Endodermal cell (in vitro differentiated cells): Measurements from ENCODE around the gene CPZ. TPM values are rescaled to one million over a fixed set of nuclear protein-coding genes. Genes with fewer than 3 reads are reported as not detected.

Source experiments
- DNase-seq: peaks from one replicate; pipeline ENCODE4 v3.0.0-alpha.2; 2017
- H3K27ac ChIP-seq: 2 replicates; pipeline ENCODE4 v1.5.1; 2013; ENCODE audit warnings: mild to moderate bottlenecking, low read depth, low read length, moderate library complexity
- H3K27me3 ChIP-seq: 2 replicates; pipeline ENCODE4 v1.6.1; 2013; ENCODE audit warnings: mild to moderate bottlenecking, low read length, moderate library complexity; ENCODE audit not compliant: insufficient read depth, control insufficient read depth, poor library complexity, severe bottlenecking
- H3K36me3 ChIP-seq: 2 replicates; pipeline ENCODE4 v1.7.0; 2013; ENCODE audit warnings: mild to moderate bottlenecking, low read length, moderate library complexity; ENCODE audit not compliant: control insufficient read depth, insufficient read depth
- H3K4me1 ChIP-seq: one replicate; pipeline ENCODE4 v1.7.0; 2013; ENCODE audit warnings: low read length; ENCODE audit not compliant: control insufficient read depth, insufficient read depth
- H3K4me3 ChIP-seq: 2 replicates; pipeline ENCODE4 v1.5.1; 2013; ENCODE audit warnings: mild to moderate bottlenecking, low read length, moderate library complexity
- H3K9ac ChIP-seq: 2 replicates; pipeline ENCODE4 v1.6.1; 2013; ENCODE audit warnings: mild to moderate bottlenecking, low read length, moderate library complexity; ENCODE audit not compliant: poor library complexity, severe bottlenecking; ENCODE audit errors: extremely low read depth
- H3K9me3 ChIP-seq: 2 replicates; pipeline ENCODE4 v1.6.1; 2013; ENCODE audit warnings: mild to moderate bottlenecking, low read length, moderate library complexity; ENCODE audit not compliant: control insufficient read depth
- H3K27ac Mint-ChIP-seq: 2 replicates; pipeline ENCODE4 v1.8.0; 2020; ENCODE audit warnings: mixed read lengths
- H3K27me3 Mint-ChIP-seq: 2 replicates; pipeline ENCODE4 v1.8.0; 2021; ENCODE audit warnings: mild to moderate bottlenecking, mixed read lengths; ENCODE audit not compliant: insufficient read depth
- H3K36me3 Mint-ChIP-seq: 2 replicates; pipeline ENCODE4 v1.8.0; 2020; ENCODE audit warnings: low read depth, mixed read lengths
- H3K4me1 Mint-ChIP-seq: 2 replicates; pipeline ENCODE4 v1.8.0; 2020; ENCODE audit warnings: mixed read lengths
- H3K4me3 Mint-ChIP-seq: 2 replicates; pipeline ENCODE4 v1.8.0; 2020; ENCODE audit warnings: mild to moderate bottlenecking, moderate library complexity, mixed read lengths
- H3K9me3 Mint-ChIP-seq: 2 replicates; pipeline ENCODE4 v1.8.0; 2020; ENCODE audit warnings: mild to moderate bottlenecking, mixed read lengths
- CTCF ChIP-seq: fragments of 200-600 bp; sonication (generic); conservative IDR thresholded peaks from 2 replicates; pipeline ENCODE4 v1.5.0; 2021; ENCODE audit warnings: antibody characterized with exemption, mild to moderate bottlenecking
- WGBS, 2 experiments: methylation state at CpG; one replicate each; pipeline versions ENCODE4 v1.1.5 to v1.1.7; 2013; ENCODE audit warnings: missing lambda C conversion rate in 2 of 2, mixed read lengths in 1 of 2; ENCODE audit not compliant: insufficient coverage in 1 of 2, insufficient read length in 1 of 2; 5-methylcytosine and 5-hydroxymethylcytosine counted together
- total RNA-seq, 2 donors: library from RNA; stranded (reverse); fragmentation: NEBNext Ultra II Directional in 1 of 2; extraction: Animal tissue kit (Norgen Biotek cat#: 25700) in 1 of 2; gene quantifications; 2 replicates in 1 of 2; 3 replicates in 1 of 2; pipeline ENCODE4 v1.2.1, GENCODE V29; 2021

The CPZ gene
- total RNA-seq, 2 donors from 2014 or later: 23.9 to 33.6 TPM

GRCh38 chr4:8582016-8582415, 10.5 kb upstream of the CPZ start:
- no peak overlapping the region for H3K27ac ChIP-seq
- Mint-ChIP-seq H3K27me3 (peaks cover 46% of the 10 kb centered on the region), H3K36me3 (no peaks in the 10 kb centered on the region), H3K4me1 (peaks cover 31% of the 10 kb centered on the region), H3K27ac (no peak overlapping the region), H3K4me3 (no peak overlapping the region), H3K9me3 (no peaks in the 10 kb centered on the region)
- H3K9ac ChIP-seq: no peak overlapping the region
- peaks cover 20% of the 10 kb centered on the region for H3K4me1 ChIP-seq
- H3K36me3 ChIP-seq: peaks cover 5% of the 10 kb centered on the region
- no peaks in the 10 kb centered on the region for H3K9me3 ChIP-seq
- H3K27me3 ChIP-seq: peaks cover 32% of the 10 kb centered on the region
- DNase-seq: no peak
- TF ChIP-seq CTCF: no peak
- H3K4me3 ChIP-seq: no peak overlapping the region
- WGBS, 2 experiments: 74 to 100% methylated on average over 1 to 2 of the region's 2 CpGs

GRCh38 chr4:8582436-8582835, 10.1 kb upstream of the CPZ start:
- H3K27me3 ChIP-seq: peaks cover 32% of the 10 kb centered on the region
- peaks cover 5% of the 10 kb centered on the region for H3K36me3 ChIP-seq
- no peak overlapping the region for H3K4me3 ChIP-seq
- Mint-ChIP-seq H3K27me3 (peaks cover 46% of the 10 kb centered on the region), H3K36me3 (no peaks in the 10 kb centered on the region), H3K4me3 (no peak overlapping the region), H3K27ac (no peak overlapping the region), H3K9me3 (no peaks in the 10 kb centered on the region), H3K4me1 (peaks cover 26% of the 10 kb centered on the region)
- 93 to 94% methylated on average over 8 to 12 of the region's 12 CpGs for WGBS, 2 experiments
- peaks cover 16% of the 10 kb centered on the region for H3K4me1 ChIP-seq
- H3K27ac ChIP-seq: no peak overlapping the region
- H3K9ac ChIP-seq: no peak overlapping the region
- no peaks in the 10 kb centered on the region for H3K9me3 ChIP-seq
- no peak for DNase-seq
- TF ChIP-seq CTCF: no peak

GRCh38 chr4:8582941-8583654, 9.5 kb upstream of the CPZ start:
- no peaks in the 10 kb centered on the region for H3K9me3 Mint-ChIP-seq
- H3K27ac Mint-ChIP-seq: no peak overlapping the region
- Histone ChIP-seq H3K9ac (no peak overlapping the region), H3K9me3 (no peaks in the 10 kb centered on the region), H3K36me3 (peaks cover 7% of the 10 kb centered on the region), H3K4me1 (peaks cover 14% of the 10 kb centered on the region), H3K27me3 (peaks cover 32% of the 10 kb centered on the region), H3K27ac (no peak overlapping the region), H3K4me3 (no peak overlapping the region)
- no peak for DNase-seq
- 87 to 96% methylated on average over 6 to 9 of the region's 9 CpGs for WGBS, 2 experiments
- H3K4me1 Mint-ChIP-seq: peaks cover 20% of the 10 kb centered on the region
- H3K4me3 Mint-ChIP-seq: no peak overlapping the region
- peaks cover 46% of the 10 kb centered on the region for H3K27me3 Mint-ChIP-seq
- TF ChIP-seq CTCF: no peak
- no peaks in the 10 kb centered on the region for H3K36me3 Mint-ChIP-seq
